ENCODE results near the gene TJAP1. TPM values are rescaled to one million over a fixed set of nuclear protein-coding genes. Genes with fewer than 3 reads are reported as not detected.
"Not testable (repeated sequence)": the region's sequence is repeated elsewhere in the genome, so short reads cannot be mapped to it uniquely, and the experiment has no call there.

TJAP1 gene
- total and polyA plus RNA-seq, 5 donors from 2014 or later = 5.5 to 36.3 (median 7.3) TPM

DNA sequence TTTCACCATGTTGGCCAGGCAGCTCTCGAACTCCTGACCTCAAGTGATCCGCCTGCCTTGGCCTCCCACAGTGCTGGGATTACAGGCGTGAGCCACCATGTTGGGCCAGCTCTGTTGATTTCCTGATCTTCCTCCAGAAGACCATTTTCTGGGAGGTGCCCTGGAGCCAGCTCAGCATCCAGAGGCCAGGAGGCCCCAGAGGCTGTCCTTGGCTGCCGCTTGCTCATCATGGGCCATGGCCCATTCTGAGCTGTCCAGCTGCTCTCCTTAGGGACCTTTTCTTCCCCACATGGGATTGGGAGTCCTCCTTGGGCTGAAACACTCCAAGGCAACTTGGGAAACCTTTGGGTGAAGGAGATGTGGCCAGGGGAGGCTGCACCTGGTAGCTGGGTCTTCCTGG, 17.4 kb downstream of the TJAP1 start:
- Histone ChIP-seq H3K36me3 (ENCODE audit: control insufficient read depth, insufficient read depth, low read length) (peaks cover 17% of the 10 kb centered on the region), H3K4me1 (ENCODE audit: control insufficient read depth, insufficient read depth, low read length, poor library complexity, severe bottlenecking) (peaks cover 25% of the 10 kb centered on the region), H3K4me3 (ENCODE audit: low read depth, low read length) (no peak overlapping the region), H3K27me3 (ENCODE audit: control insufficient read depth, insufficient read depth, low read length) (no peaks in the 10 kb centered on the region), H3K9me3 (ENCODE audit: control insufficient read depth in 2 of 2, low read length in 2 of 2) (no peaks in the 10 kb centered on the region), H3K27ac (ENCODE audit: insufficient read depth, low read length, poor library complexity, severe bottlenecking) (no peak overlapping the region)
- peak overlapping the region in 2 of 3 donors; percentile 88 to 94 for H3K27ac Mint-ChIP-seq
- no peak for DNase-seq
- no peak for ATAC-seq (ENCODE audit: low read depth in 2 of 2)
- H3K36me3 Mint-ChIP-seq = peaks cover 17% of the 10 kb centered on the region
- H3K9me3 Mint-ChIP-seq = no peaks in the 10 kb centered on the region
- peak overlapping the region in 1 of 4 donors; percentile 27 for H3K4me3 Mint-ChIP-seq
- H3K27me3 Mint-ChIP-seq = no peaks in the 10 kb centered on the region
- H3K4me1 Mint-ChIP-seq = peaks cover 4 to 43% (median 23%) of the 10 kb centered on the region in 4 donors

DNA sequence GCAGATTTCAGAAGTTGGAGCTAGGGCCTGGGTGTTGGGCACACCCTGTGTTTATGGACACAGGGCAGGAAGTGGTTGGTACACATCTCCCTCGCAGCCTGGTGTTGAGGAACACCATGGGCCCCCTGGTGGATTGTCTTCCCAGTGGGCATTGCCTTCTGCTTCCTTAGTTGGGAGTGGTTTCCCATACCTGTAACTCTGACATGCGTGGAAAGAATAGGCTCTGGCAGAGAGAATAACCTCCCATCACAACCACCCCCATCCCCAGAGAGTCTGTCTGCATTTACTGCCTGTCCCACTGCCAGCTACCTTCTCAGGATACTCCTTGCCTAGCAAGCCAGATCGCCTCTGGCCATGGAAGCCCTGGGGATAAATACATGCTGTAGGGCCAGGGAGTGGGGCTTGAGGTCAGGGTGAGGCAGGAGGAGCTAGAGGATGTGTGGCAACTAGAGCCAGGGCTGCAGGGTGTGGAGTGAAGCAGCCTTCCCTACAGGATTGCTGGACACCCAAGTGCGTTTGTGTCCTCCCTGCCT, 18.1 kb downstream of the TJAP1 start:
- ATAC-seq (ENCODE audit: low read depth in 2 of 2) (peak; percentile 61 to 72), DNase-seq (peak in 2 of 3 donors; percentile 23 to 62)
- peaks cover 4 to 37% (median 23%) of the 10 kb centered on the region in 4 donors for H3K4me1 Mint-ChIP-seq
- no peak overlapping the region for H3K4me3 ChIP-seq (ENCODE audit: low read depth, low read length)
- peaks cover 13% of the 10 kb centered on the region for H3K36me3 Mint-ChIP-seq
- H3K9me3 ChIP-seq (ENCODE audit: control insufficient read depth in 2 of 2, low read length in 2 of 2) = no peaks in the 10 kb centered on the region
- H3K27me3 Mint-ChIP-seq = no peaks in the 10 kb centered on the region
- H3K4me3 Mint-ChIP-seq = peak overlapping the region in 3 of 4 donors; percentile 6 to 64 (median 46)
- H3K27me3 ChIP-seq (ENCODE audit: control insufficient read depth, insufficient read depth, low read length) = no peaks in the 10 kb centered on the region
- peaks cover 22% of the 10 kb centered on the region for H3K36me3 ChIP-seq (ENCODE audit: control insufficient read depth, insufficient read depth, low read length)
- H3K9me3 Mint-ChIP-seq = no peaks in the 10 kb centered on the region
- H3K27ac Mint-ChIP-seq = peak overlapping the region; percentile 88 to 94 (median 93)
- peaks cover 25% of the 10 kb centered on the region for H3K4me1 ChIP-seq (ENCODE audit: control insufficient read depth, insufficient read depth, low read length, poor library complexity, severe bottlenecking)
- peak overlapping the region; percentile 16 for H3K27ac ChIP-seq (ENCODE audit: insufficient read depth, low read length, poor library complexity, severe bottlenecking)

DNA sequence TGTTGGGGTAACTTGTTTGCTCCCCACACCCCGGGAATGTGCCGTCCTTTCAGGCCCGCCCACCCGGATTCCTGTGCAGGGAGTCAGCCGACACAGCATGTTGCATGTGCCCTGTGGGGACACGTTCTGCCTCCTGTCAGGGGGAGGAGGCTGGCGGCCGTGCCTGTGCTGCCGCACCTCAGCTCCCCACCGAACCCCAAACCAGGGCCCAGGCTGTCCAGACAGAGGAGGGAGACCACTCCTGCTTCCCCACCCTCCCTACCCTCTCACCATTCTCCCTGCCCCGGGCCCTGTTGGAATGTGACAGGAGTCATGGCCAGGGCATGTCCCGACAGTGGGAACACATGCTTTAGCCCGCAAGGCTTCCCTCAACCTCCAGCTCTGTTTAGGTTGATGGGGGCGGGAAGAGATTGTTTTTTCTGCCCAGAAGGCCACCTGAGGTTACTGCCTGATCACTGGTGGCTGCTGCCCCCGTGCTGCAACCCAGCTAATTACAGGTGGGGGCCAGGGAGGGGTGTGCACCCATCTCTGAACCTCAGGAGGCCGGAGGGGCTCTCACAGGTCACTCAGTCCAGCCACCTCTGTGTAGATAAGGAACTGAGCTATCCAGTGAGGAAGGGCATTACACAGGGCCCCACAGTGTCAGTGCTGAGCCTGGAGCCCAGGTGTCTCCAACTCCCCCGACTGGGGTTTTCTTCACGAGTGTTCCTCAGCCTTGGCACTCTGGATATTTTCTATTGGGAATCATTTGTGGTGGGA, 19.2 kb downstream of the TJAP1 start:
- Histone ChIP-seq H3K4me3 (ENCODE audit: low read depth, low read length) (no peak overlapping the region), H3K27ac (ENCODE audit: insufficient read depth, low read length, poor library complexity, severe bottlenecking) (no peak overlapping the region), H3K4me1 (ENCODE audit: control insufficient read depth, insufficient read depth, low read length, poor library complexity, severe bottlenecking) (peaks cover 25% of the 10 kb centered on the region), H3K9me3 (ENCODE audit: control insufficient read depth in 2 of 2, low read length in 2 of 2) (no peaks in the 10 kb centered on the region), H3K36me3 (ENCODE audit: control insufficient read depth, insufficient read depth, low read length) (peaks cover 31% of the 10 kb centered on the region), H3K27me3 (ENCODE audit: control insufficient read depth, insufficient read depth, low read length) (no peaks in the 10 kb centered on the region)
- DNase-seq (peak in 1 of 3 donors; percentile 15), ATAC-seq (ENCODE audit: low read depth in 2 of 2) (no peak)
- peak overlapping the region in 1 of 3 donors; percentile 94 for H3K27ac Mint-ChIP-seq
- no peaks in the 10 kb centered on the region for H3K9me3 Mint-ChIP-seq
- H3K4me3 Mint-ChIP-seq = no peak overlapping the region
- no peaks in the 10 kb centered on the region for H3K27me3 Mint-ChIP-seq
- peaks cover 13% of the 10 kb centered on the region for H3K36me3 Mint-ChIP-seq
- peaks cover 4 to 37% (median 23%) of the 10 kb centered on the region in 4 donors for H3K4me1 Mint-ChIP-seq

GRCh38 chr6:43497129-43497396, 19.7 kb downstream of the TJAP1 start:
- Histone ChIP-seq H3K4me3 (ENCODE audit: low read depth, low read length) (no peak overlapping the region), H3K9me3 (ENCODE audit: control insufficient read depth in 2 of 2, low read length in 2 of 2) (no peaks in the 10 kb centered on the region), H3K27ac (ENCODE audit: insufficient read depth, low read length, poor library complexity, severe bottlenecking) (no peak overlapping the region), H3K4me1 (ENCODE audit: control insufficient read depth, insufficient read depth, low read length, poor library complexity, severe bottlenecking) (peaks cover 25% of the 10 kb centered on the region), H3K36me3 (ENCODE audit: control insufficient read depth, insufficient read depth, low read length) (peaks cover 32% of the 10 kb centered on the region), H3K27me3 (ENCODE audit: control insufficient read depth, insufficient read depth, low read length) (no peaks in the 10 kb centered on the region)
- Mint-ChIP-seq H3K36me3 (peaks cover 18% of the 10 kb centered on the region), H3K9me3 (no peaks in the 10 kb centered on the region), H3K4me1 (peaks cover 4 to 36% (median 23%) of the 10 kb centered on the region in 4 donors), H3K4me3 (no peak overlapping the region), H3K27ac (peak overlapping the region in 1 of 3 donors; percentile 29), H3K27me3 (no peaks in the 10 kb centered on the region)
- DNase-seq (no peak), ATAC-seq (ENCODE audit: low read depth in 2 of 2) (no peak)

GRCh38 chr6:43497689-43498088, 20.3 kb downstream of the TJAP1 start:
- Mint-ChIP-seq H3K4me3 (no peak overlapping the region), H3K36me3 (peaks cover 19% of the 10 kb centered on the region), H3K27ac (peak overlapping the region in 1 of 3 donors; percentile 25), H3K27me3 (no peaks in the 10 kb centered on the region), H3K9me3 (no peaks in the 10 kb centered on the region), H3K4me1 (peaks cover 4 to 32% (median 21%) of the 10 kb centered on the region in 4 donors)
- Histone ChIP-seq H3K27ac (ENCODE audit: insufficient read depth, low read length, poor library complexity, severe bottlenecking) (no peak overlapping the region), H3K9me3 (ENCODE audit: control insufficient read depth in 2 of 2, low read length in 2 of 2) (no peaks in the 10 kb centered on the region), H3K4me3 (ENCODE audit: low read depth, low read length) (no peak overlapping the region), H3K27me3 (ENCODE audit: control insufficient read depth, insufficient read depth, low read length) (no peaks in the 10 kb centered on the region), H3K4me1 (ENCODE audit: control insufficient read depth, insufficient read depth, low read length, poor library complexity, severe bottlenecking) (peaks cover 25% of the 10 kb centered on the region), H3K36me3 (ENCODE audit: control insufficient read depth, insufficient read depth, low read length) (peaks cover 38% of the 10 kb centered on the region)
- DNase-seq = no peak
- no peak for ATAC-seq (ENCODE audit: low read depth in 2 of 2)

DNA sequence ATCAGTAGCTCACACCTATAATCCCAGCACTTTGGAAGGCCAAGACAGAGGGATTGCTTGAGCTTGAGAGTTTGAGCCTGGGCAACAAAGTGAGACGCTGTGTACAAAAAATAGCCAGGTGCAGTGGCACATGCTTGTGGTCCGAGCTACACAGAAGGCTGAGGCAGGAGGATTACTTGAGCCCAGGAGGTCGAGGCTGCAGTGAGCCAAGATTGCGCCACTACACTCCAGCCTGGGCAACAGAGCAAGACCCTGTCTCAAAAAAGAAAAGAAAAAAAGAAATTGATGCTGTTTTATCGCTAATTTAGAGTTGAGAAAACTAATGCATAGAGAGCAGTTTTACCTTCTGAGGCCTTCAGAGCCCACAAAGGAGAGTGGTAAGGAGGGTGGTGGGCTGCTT, 20.9 kb downstream of the TJAP1 start:
- H3K27ac Mint-ChIP-seq = not testable (repeated sequence)

DNA sequence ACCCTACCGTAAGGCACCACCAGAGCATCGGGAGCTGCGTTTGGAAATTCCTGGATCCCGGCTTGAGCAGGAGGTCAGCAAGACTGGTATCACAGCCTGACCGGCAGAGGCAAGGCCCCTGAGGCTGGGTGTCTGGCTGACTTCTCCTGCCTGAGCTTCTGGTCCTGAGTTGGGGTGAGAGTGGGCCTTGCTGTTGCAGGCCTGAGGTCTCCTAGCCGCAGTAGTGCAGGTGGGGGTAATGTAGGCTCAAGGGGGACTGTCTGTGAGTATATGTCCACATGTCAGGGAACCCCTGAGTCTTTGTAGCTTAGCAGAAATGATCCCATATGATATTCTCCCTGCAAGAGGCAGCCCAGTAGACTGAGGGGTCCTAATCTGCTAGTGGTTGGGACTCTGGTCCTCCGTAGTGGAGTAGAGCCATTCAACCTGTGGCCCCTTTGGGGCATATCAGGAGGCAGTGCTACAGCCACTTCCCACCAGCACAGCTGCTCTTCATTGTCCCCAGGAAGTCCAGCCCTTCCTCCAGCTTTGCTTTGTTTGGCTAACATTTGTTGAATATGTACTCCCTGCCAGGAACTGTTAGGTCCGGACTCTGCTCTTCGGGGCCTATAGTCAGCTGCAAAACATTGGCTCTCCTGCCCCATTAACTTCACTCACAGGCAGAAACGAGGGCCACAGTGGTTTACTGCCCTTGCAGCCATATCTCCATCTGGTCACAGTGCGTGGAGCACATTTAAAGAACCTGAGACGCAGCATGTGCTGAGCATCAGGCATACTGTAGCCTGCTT, 21.9 kb downstream of the TJAP1 start:
- Mint-ChIP-seq H3K9me3 (no peaks in the 10 kb centered on the region), H3K36me3 (peaks cover 19% of the 10 kb centered on the region), H3K4me1 (peaks cover 0 to 20% (median 14%) of the 10 kb centered on the region in 4 donors), H3K27me3 (no peaks in the 10 kb centered on the region), H3K27ac (peak overlapping the region in 1 of 3 donors; percentile 59), H3K4me3 (peak overlapping the region in 1 of 4 donors; percentile 51)
- Histone ChIP-seq H3K4me1 (ENCODE audit: control insufficient read depth, insufficient read depth, low read length, poor library complexity, severe bottlenecking) (peaks cover 18% of the 10 kb centered on the region), H3K36me3 (ENCODE audit: control insufficient read depth, insufficient read depth, low read length) (peaks cover 50% of the 10 kb centered on the region), H3K4me3 (ENCODE audit: low read depth, low read length) (no peak overlapping the region), H3K27me3 (ENCODE audit: control insufficient read depth, insufficient read depth, low read length) (no peaks in the 10 kb centered on the region), H3K27ac (ENCODE audit: insufficient read depth, low read length, poor library complexity, severe bottlenecking) (no peak overlapping the region), H3K9me3 (ENCODE audit: control insufficient read depth in 2 of 2, low read length in 2 of 2) (no peaks in the 10 kb centered on the region)
- DNase-seq (no peak), ATAC-seq (ENCODE audit: low read depth in 2 of 2) (no peak)

More for the DNA sequence above, 20.9 kb downstream of the TJAP1 start:
- H3K27me3 ChIP-seq (ENCODE audit: control insufficient read depth, insufficient read depth, low read length); ATAC-seq (ENCODE audit: low read depth in 2 of 2); H3K9me3 Mint-ChIP-seq; H3K9me3 ChIP-seq (ENCODE audit: control insufficient read depth in 2 of 2, low read length in 2 of 2); DNase-seq; H3K4me3 Mint-ChIP-seq; H3K27me3 Mint-ChIP-seq; H3K4me3 ChIP-seq (ENCODE audit: low read depth, low read length); H3K27ac ChIP-seq (ENCODE audit: insufficient read depth, low read length, poor library complexity, severe bottlenecking): not testable (repeated sequence)
- Histone ChIP-seq H3K36me3 (ENCODE audit: control insufficient read depth, insufficient read depth, low read length) (peaks cover 44% of the 10 kb centered on the region), H3K4me1 (ENCODE audit: control insufficient read depth, insufficient read depth, low read length, poor library complexity, severe bottlenecking) (peaks cover 25% of the 10 kb centered on the region)
- Mint-ChIP-seq H3K4me1 (peaks cover 4 to 27% (median 20%) of the 10 kb centered on the region in 4 donors), H3K36me3 (peaks cover 15% of the 10 kb centered on the region)

Measured in CD4-positive, CD25-positive, alpha-beta regulatory T cell (primary cell).